K562 (cell line): Measurements from ENCODE around the gene TBX1. TPM values are rescaled to one million over a fixed set of nuclear protein-coding genes. Genes with fewer than 3 reads are reported as not detected.
A peak's percentile ranks its signal among the peaks of the same experiment; 100 is the strongest.

Source experiments
- ARID3A ChIP-seq: IDR thresholded peaks from 2 replicates; pipeline ENCODE4 v1.6.1; 2012; ENCODE audit warnings: low read depth, low read length, improper control_type of control experiment, borderline replicate concordance
- COPS2 ChIP-seq: fragments of 450-650 bp; conservative IDR thresholded peaks from 2 replicates; pipeline ENCODE4 v1.6.1; 2016; ENCODE audit warnings: mild to moderate bottlenecking, moderate library complexity
- EGR1 ChIP-seq: fragments of 450-650 bp; conservative IDR thresholded peaks from 2 replicates; pipeline ENCODE4 v1.6.1; 2017; ENCODE audit warnings: mild to moderate bottlenecking
- FOS ChIP-seq: IDR thresholded peaks from 3 replicates; pipeline ENCODE4 v1.6.1; 2011; ENCODE audit not compliant: insufficient read length; ENCODE audit errors: extremely low read depth
- FOXJ2 ChIP-seq: fragments of 200-800 bp; sonication (Bioruptor generic); IDR thresholded peaks from 2 replicates; pipeline ENCODE4 v1.6.1; 2016; ENCODE audit warnings: missing genetic modification characterization, missing compliant biosample characterization
- FOXJ3 ChIP-seq: sonication (generic); formaldehyde crosslinking; IDR thresholded peaks from 2 replicates; pipeline ENCODE4 v1.4.0; 2020; ENCODE audit warnings: mild to moderate bottlenecking, missing genetic modification reagents
- GATAD2A ChIP-seq: fragments of 450-650 bp; IDR thresholded peaks from 2 replicates; pipeline ENCODE4 v1.6.1; 2017
- KDM5B ChIP-seq: fragments of 200-600 bp; sonication (generic); IDR thresholded peaks from 2 replicates; pipeline ENCODE4 v1.6.1; 2012; ENCODE audit warnings: low read depth, mild to moderate bottlenecking, moderate library complexity, low read length, control low read depth, inconsistent platforms; ENCODE audit not compliant: insufficient replicate concordance
- MLX ChIP-seq, 2 experiments: fragments of 450-650 bp in 1 of 2; sonication (generic) in 1 of 2; formaldehyde crosslinking; conservative IDR thresholded peaks; 2 replicates each; pipeline versions ENCODE4 v1.4.0 to v1.8.1; 2020 to 2022; ENCODE audit warnings: mild to moderate bottlenecking in 1 of 2, missing genetic modification reagents in 1 of 2
- MTA1 ChIP-seq: fragments of 450-650 bp; IDR thresholded peaks from 2 replicates; pipeline ENCODE4 v1.6.1; 2017; ENCODE audit warnings: borderline replicate concordance
- MTF1 ChIP-seq: fragments of 250-450 bp; sonication (Bioruptor Pico); IDR thresholded peaks from 2 replicates; pipeline ENCODE4 v1.9.0; 2021; ENCODE audit warnings: moderate library complexity, mild to moderate bottlenecking, inconsistent platforms, borderline replicate concordance
- NRF1 ChIP-seq, 2 experiments: fragments of 450-650 bp; IDR thresholded peaks in 1 of 2; conservative IDR thresholded peaks in 1 of 2; 2 replicates each; pipeline ENCODE4 v1.6.1; 2014; ENCODE audit warnings: mild to moderate bottlenecking in 2 of 2
- POLR2G ChIP-seq: fragments of 200-400 bp; formaldehyde crosslinking; IDR thresholded peaks from 2 replicates; pipeline ENCODE4 v1.6.1; 2017; ENCODE audit warnings: low read depth, mild to moderate bottlenecking, antibody characterized with exemption, low read length, moderate library complexity
- RBBP5 ChIP-seq: fragments of 200-600 bp; sonication (generic); IDR thresholded peaks from 2 replicates; pipeline ENCODE4 v1.6.1; 2012; ENCODE audit warnings: borderline replicate concordance, mild to moderate bottlenecking, low read length, control low read depth, inconsistent platforms; ENCODE audit not compliant: insufficient read depth, poor library complexity, severe bottlenecking
- SAFB ChIP-seq: fragments of 200-400 bp; formaldehyde crosslinking; IDR thresholded peaks from 2 replicates; pipeline ENCODE4 v1.6.1; 2017; ENCODE audit warnings: low read depth, low read length, borderline replicate concordance
- SAFB2 ChIP-seq: fragments of 200-400 bp; formaldehyde crosslinking; IDR thresholded peaks from 2 replicates; pipeline ENCODE4 v1.6.1; 2018; ENCODE audit warnings: borderline replicate concordance, low read length, low read depth, moderate library complexity; ENCODE audit not compliant: severe bottlenecking
- SAP30 ChIP-seq: fragments of 200-600 bp; sonication (generic); IDR thresholded peaks from 2 replicates; pipeline ENCODE4 v1.6.1; 2012; ENCODE audit warnings: borderline replicate concordance, low read depth, mild to moderate bottlenecking, moderate library complexity, low read length, control low read depth, inconsistent platforms; ENCODE audit not compliant: insufficient read depth, poor library complexity, severe bottlenecking
- SMAD3 ChIP-seq: fragments of 450-650 bp; formaldehyde crosslinking; conservative IDR thresholded peaks from 2 replicates; pipeline ENCODE4 v1.4.0; 2020; ENCODE audit warnings: mild to moderate bottlenecking
- SMARCA5 ChIP-seq: fragments of 450-650 bp; IDR thresholded peaks from 2 replicates; pipeline ENCODE4 v1.6.1; 2016
- SP2 ChIP-seq: IDR thresholded peaks from 2 replicates; pipeline ENCODE4 v1.6.1; 2011; ENCODE audit warnings: mild to moderate bottlenecking, low read depth, low read length, moderate library complexity; ENCODE audit not compliant: poor library complexity, severe bottlenecking; ENCODE audit errors: extremely low read depth
- TRIM24 ChIP-seq, 2 experiments: fragments of 450-650 bp; IDR thresholded peaks; 2 replicates each; pipeline ENCODE4 v1.6.1; 2016
- WHSC1 ChIP-seq: IDR thresholded peaks from one replicate; pipeline ENCODE4 v1.6.1; 2012; ENCODE audit warnings: low read length, control low read depth, inconsistent platforms
- ZBTB2 ChIP-seq: fragments of 450-650 bp; IDR thresholded peaks from 2 replicates; pipeline ENCODE4 v1.6.1; 2016; ENCODE audit warnings: antibody characterized with exemption
- ZKSCAN1 ChIP-seq: fragments of 150-350 bp; IDR thresholded peaks from 2 replicates; pipeline ENCODE4 v1.6.1; 2016; ENCODE audit warnings: low read depth, low read length
- ZZZ3 ChIP-seq: fragments of 450-650 bp; IDR thresholded peaks from 2 replicates; pipeline ENCODE4 v1.6.1; 2016; ENCODE audit warnings: antibody characterized with exemption, mild to moderate bottlenecking, moderate library complexity
- polyA plus RNA-seq, 8 experiments: library from polyadenylated mRNA; depleted of rRNA in 4 of 8; stranded (reverse) in 5 of 8; unstranded in 3 of 8; fragments of >200 nt; fragmentation: Nextera tagmentation in 2 of 8; fragmentation: Illumina TruSeq in 1 of 8; extraction: Ambion mirVana in 2 of 8; extraction: Trizol in 1 of 8; gene quantifications; 2 replicates each; pipeline versions ENCODE4 v1.2.1 to v1.2.3, GENCODE V29; 2011 to 2014; ENCODE audit warnings: inconsistent platforms in 1 of 8, missing spikeins in 1 of 8
- total RNA-seq, 7 experiments: library from RNA; depleted of rRNA in 6 of 7; stranded (reverse); fragments of >200 nt in 6 of 7; fragmentation: Illumina TruSeq in 2 of 7; extraction: Trizol in 2 of 7; gene quantifications; 2 replicates each; pipeline versions ENCODE4 v1.2.1 to v1.2.3, GENCODE V29; 2011 to 2021; ENCODE audit warnings: low replicate concordance in 1 of 7

The TBX1 gene
- total and polyA plus RNA-seq, 9 of the 15 experiments (the other 6 are each of a cell fraction or from before 2014, with no cell fraction given): 0.07 to 35.0 (median 3.9) TPM

- TF ChIP-seq SP2 (peak; percentile 3), ZKSCAN1 (peak; percentile 7; the same call in 1 of the 2 replicates), SMARCA5 (peak; percentile 85; the same call in 1 of the 2 replicates), FOXJ2 (no peak), COPS2 (no peak), POLR2G (peak; percentile 60), ARID3A (no peak), SMAD3 (CRISPR knock-in tag) (no peak), FOS (no peak), MTF1 (no peak), SAFB (no peak), EGR1 (peak; percentile 92), MTA1 (peak; percentile 53; the same call in 1 of the 2 replicates), FOXJ3 (CRISPR knock-in tag) (no peak), ZBTB2 (peak; percentile 85), NRF1 (conservative IDR thresholded peaks at IDR 0.05 in 1 of 2, IDR thresholded peaks at IDR 0.05 in 1 of 2) (peak in 1 of 2 experiments; percentile 44; a peak in 1 of 4 replicates), RBBP5 (peak; percentile 81), GATAD2A (peak; percentile 95), SAFB2 (no peak), SAP30 (peak; percentile 75), KDM5B (peak; percentile 79), WHSC1 (peak; percentile 63), ZZZ3 (no peak), TRIM24 (IDR thresholded peaks at IDR 0.05) (0 out of 4 replicates have a peak, but pooled peaks of 1 of the 2 experiments have one; percentile 5), MLX (CRISPR knock-in tag; conservative IDR thresholded peaks at IDR 0.05) (peak in 1 of 2 experiments; percentile 81; a peak in 1 of 4 replicates)
Measured at GRCh38 chr22:19714312-19715187, 46.0 kb upstream of the TBX1 start, which contains the start of gene SEPTIN5 (continued).
